ENCODE measurements around the gene SRGAP1. TPM values are rescaled to one million over a fixed set of nuclear protein-coding genes. Genes with fewer than 3 reads are reported as not detected.

Gene SRGAP1
- total and polyA plus RNA-seq, 2 of the 4 experiments (the other 2 are of a cell fraction), result 10.0 to 10.2 TPM

DNA sequence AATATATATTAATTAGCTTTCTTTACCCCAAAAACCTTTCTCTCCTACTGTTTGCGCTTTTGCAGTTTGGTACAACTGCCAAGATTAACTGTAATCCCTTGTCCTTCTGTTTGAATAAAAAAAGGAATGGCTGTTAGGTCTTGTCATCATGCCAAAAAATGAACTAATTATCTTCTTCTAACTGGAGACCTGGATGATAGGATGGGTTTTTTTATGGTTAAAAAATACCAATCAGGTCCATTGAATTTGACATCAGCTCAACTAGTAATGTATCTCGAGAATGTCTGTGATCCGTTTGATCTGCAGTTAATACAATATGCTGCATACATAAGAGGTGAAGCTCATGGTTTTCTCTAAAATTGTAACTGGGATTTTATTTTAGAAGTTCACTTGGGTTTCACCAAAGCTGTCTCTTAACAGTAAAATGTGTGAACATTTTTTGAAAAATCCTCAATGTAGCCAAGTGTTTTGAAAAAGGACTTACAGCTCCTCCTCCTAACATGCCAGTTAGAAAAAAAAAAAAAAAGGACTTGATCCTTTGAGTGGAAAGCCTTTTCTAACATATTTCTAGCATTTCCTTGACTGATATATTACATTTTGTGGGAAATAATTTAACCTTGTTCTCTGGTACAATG, 96.8 kb downstream of the SRGAP1 start:
- intact Hi-C loops (cut with micrococcal nuclease), result no loop called here
- no peak overlapping the region for H4K8ac ChIP-seq (ENCODE audit: low read depth in 2 of 2, low read length in 2 of 2)

More for the DNA sequence above, 96.8 kb downstream of the SRGAP1 start:
- DNase-seq (no peak), ATAC-seq (ENCODE audit: low read depth) (no peak)
- H3K4me3 ChIP-seq (ENCODE audit: insufficient read depth, low read depth, low read length), result no peak overlapping the region
- no peak overlapping the region for H3K56ac ChIP-seq (ENCODE audit: extremely low read depth, insufficient read depth, low read length)
- no peak overlapping the region for H3K4ac ChIP-seq (ENCODE audit: low read depth, low read length)
- ChIA-PET CTCF (interaction anchor here (0.6 to 0.7 kb wide), 2 partner anchors 105 to 132 kb away, joined by 3 to 5 read pairs; no protein-coding TSS in a partner anchor), POLR2A (ENCODE audit: unreplicated experiment) (interaction anchor here (0.6 to 0.7 kb wide), 2 partner anchors 59 to 432 kb away, joined by 5 to 12 read pairs; no protein-coding TSS in a partner anchor)
- dilution Hi-C loops (cut with HindIII; ENCODE audit: low sequenced_read_pairs, unreplicated experiment), result no loop called here
- no peak overlapping the region for H2AK5ac ChIP-seq (ENCODE audit: low read depth, low read length)
- H3K9me1 ChIP-seq (ENCODE audit: insufficient read depth, low read length), result peaks cover 23% of the 10 kb centered on the region
- peaks cover 13% of the 10 kb centered on the region for H3K4me1 ChIP-seq (ENCODE audit: control insufficient read depth, insufficient read depth, low read length)
- no peak overlapping the region for H2BK5ac ChIP-seq (ENCODE audit: low read depth, low read length, poor library complexity, severe bottlenecking)
- no peak overlapping the region for H2BK20ac ChIP-seq (ENCODE audit: low read depth, low read length)
- H3K9ac ChIP-seq (ENCODE audit: low read depth, low read length), result no peak overlapping the region
- no peak overlapping the region for H2BK120ac ChIP-seq (ENCODE audit: low read depth, low read length)
- in situ Hi-C loops (cut with MboI; ENCODE audit: low sequenced_read_pairs), result no loop called here
- no peak overlapping the region for H3K27ac ChIP-seq (ENCODE audit: insufficient read depth, low read length)
- no peak overlapping the region for H4K91ac ChIP-seq (ENCODE audit: insufficient read depth, low read depth, low read length)
- H2AK9ac ChIP-seq (replicated peaks; ENCODE audit: low read depth, low read length, poor library complexity), result no peak overlapping the region
- BruUV-seq (replicated peaks), result no TSS peak
- H2BK15ac ChIP-seq (ENCODE audit: low read depth, low read length), result no peak overlapping the region
- H2AFZ ChIP-seq (replicated peaks; ENCODE audit: low read length, poor library complexity), result no peak overlapping the region
- peaks cover 18% of the 10 kb centered on the region for H3K36me3 ChIP-seq (ENCODE audit: control insufficient read depth, insufficient read depth, low read length)
- H4K5ac ChIP-seq (ENCODE audit: low read depth, low read length), result no peak overlapping the region
- no peak overlapping the region for H3K4me2 ChIP-seq (ENCODE audit: low read depth, low read length)
- no peak overlapping the region for H3K23ac ChIP-seq (ENCODE audit: low read depth, low read length)
- no peak overlapping the region for H3K18ac ChIP-seq (ENCODE audit: low read depth, low read length)
- peaks cover 31% of the 10 kb centered on the region for H4K20me1 ChIP-seq (ENCODE audit: insufficient read depth, low read length)
- H3K79me1 ChIP-seq (ENCODE audit: low read depth in 1 of 2, low read length in 2 of 2), result peaks cover 54 to 86% of the 10 kb centered on the region in 2 experiments
- WGBS, 2 experiments (ENCODE audit: extremely low coverage in 2 of 2, insufficient read length in 1 of 2), result no CpG with 5 or more reads among the region's 3 CpGs
- H3K9me3 ChIP-seq (ENCODE audit: control insufficient read depth, insufficient read depth, low read length), result no peaks in the 10 kb centered on the region
- H3K27me3 ChIP-seq (ENCODE audit: control insufficient read depth, insufficient read depth, low read length), result no peaks in the 10 kb centered on the region
- no peak overlapping the region for H3K14ac ChIP-seq (replicated peaks; ENCODE audit: low read depth, low read length)
- TF ChIP-seq MXI1 (IDR thresholded peaks at IDR 0.05; ENCODE audit: borderline replicate concordance, low read depth, low read length) (no peak), NFE2L2 (IDR thresholded peaks at IDR 0.05; ENCODE audit: low read depth, low read length) (no peak), FOS (IDR thresholded peaks at IDR 0.05; ENCODE audit: low read depth, low read length) (no peak), MAFK (IDR thresholded peaks at IDR 0.05; ENCODE audit: low read depth, low read length) (no peak), BHLHE40 (IDR thresholded peaks at IDR 0.05; ENCODE audit: low read depth, low read length) (no peak), RCOR1 (IDR thresholded peaks at IDR 0.05; ENCODE audit: insufficient replicate concordance, low read length) (no peak), CEBPB (IDR thresholded peaks at IDR 0.05; ENCODE audit: low read depth, low read length) (no peak), MAZ (IDR thresholded peaks at IDR 0.05; ENCODE audit: borderline replicate concordance, low read depth, low read length) (no peak), POLR2A (IDR thresholded peaks at IDR 0.05; ENCODE audit: low read depth, low read length) (no peak), CHD1 (IDR thresholded peaks at IDR 0.05; ENCODE audit: low read depth, low read length) (no peak), SMC3 (IDR thresholded peaks at IDR 0.05; ENCODE audit: low read depth, low read length) (no peak)
- TF ChIP-seq, protein P1, sequence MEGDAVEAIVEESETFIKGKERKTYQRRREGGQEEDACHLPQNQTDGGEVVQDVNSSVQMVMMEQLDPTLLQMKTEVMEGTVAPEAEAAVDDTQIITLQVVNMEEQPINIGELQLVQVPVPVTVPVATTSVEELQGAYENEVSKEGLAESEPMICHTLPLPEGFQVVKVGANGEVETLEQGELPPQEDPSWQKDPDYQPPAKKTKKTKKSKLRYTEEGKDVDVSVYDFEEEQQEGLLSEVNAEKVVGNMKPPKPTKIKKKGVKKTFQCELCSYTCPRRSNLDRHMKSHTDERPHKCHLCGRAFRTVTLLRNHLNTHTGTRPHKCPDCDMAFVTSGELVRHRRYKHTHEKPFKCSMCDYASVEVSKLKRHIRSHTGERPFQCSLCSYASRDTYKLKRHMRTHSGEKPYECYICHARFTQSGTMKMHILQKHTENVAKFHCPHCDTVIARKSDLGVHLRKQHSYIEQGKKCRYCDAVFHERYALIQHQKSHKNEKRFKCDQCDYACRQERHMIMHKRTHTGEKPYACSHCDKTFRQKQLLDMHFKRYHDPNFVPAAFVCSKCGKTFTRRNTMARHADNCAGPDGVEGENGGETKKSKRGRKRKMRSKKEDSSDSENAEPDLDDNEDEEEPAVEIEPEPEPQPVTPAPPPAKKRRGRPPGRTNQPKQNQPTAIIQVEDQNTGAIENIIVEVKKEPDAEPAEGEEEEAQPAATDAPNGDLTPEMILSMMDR (conservative IDR thresholded peaks at IDR 0.05; ENCODE audit: low read depth, low read length), result no peak
- TF ChIP-seq, protein P2, sequence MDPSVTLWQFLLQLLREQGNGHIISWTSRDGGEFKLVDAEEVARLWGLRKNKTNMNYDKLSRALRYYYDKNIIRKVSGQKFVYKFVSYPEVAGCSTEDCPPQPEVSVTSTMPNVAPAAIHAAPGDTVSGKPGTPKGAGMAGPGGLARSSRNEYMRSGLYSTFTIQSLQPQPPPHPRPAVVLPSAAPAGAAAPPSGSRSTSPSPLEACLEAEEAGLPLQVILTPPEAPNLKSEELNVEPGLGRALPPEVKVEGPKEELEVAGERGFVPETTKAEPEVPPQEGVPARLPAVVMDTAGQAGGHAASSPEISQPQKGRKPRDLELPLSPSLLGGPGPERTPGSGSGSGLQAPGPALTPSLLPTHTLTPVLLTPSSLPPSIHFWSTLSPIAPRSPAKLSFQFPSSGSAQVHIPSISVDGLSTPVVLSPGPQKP (IDR thresholded peaks at IDR 0.05; ENCODE audit: borderline replicate concordance, low read depth, low read length), result no peak
- TF ChIP-seq, protein P3, sequence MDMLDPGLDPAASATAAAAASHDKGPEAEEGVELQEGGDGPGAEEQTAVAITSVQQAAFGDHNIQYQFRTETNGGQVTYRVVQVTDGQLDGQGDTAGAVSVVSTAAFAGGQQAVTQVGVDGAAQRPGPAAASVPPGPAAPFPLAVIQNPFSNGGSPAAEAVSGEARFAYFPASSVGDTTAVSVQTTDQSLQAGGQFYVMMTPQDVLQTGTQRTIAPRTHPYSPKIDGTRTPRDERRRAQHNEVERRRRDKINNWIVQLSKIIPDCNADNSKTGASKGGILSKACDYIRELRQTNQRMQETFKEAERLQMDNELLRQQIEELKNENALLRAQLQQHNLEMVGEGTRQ (IDR thresholded peaks at IDR 0.05; ENCODE audit: low read depth, low read length), result no peak
